Measurements from ENCODE around the gene RHOG.

DNA sequence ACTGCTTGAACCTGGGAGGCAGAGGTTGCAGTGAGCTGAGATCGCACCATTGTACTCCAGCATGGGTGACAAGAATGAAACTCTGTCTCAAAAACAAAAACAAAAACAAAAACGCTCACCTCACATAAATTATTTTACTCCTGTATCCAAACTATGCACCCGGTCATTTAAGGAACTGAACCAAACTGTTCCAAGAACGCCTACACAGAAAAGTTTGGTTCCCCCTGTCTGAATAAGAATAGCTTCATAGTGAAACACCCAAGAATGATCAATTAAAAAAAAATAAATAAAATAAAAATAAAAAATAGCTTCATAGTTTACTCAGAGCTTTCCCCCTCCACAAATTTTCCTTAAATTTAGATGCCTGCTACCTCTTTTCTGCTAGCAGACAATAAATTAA is 57.1 kb downstream of the RHOG start:
- no peak for TF ChIP-seq EP300 (IDR thresholded peaks at IDR 0.05)
- TF ChIP-seq, protein P1, sequence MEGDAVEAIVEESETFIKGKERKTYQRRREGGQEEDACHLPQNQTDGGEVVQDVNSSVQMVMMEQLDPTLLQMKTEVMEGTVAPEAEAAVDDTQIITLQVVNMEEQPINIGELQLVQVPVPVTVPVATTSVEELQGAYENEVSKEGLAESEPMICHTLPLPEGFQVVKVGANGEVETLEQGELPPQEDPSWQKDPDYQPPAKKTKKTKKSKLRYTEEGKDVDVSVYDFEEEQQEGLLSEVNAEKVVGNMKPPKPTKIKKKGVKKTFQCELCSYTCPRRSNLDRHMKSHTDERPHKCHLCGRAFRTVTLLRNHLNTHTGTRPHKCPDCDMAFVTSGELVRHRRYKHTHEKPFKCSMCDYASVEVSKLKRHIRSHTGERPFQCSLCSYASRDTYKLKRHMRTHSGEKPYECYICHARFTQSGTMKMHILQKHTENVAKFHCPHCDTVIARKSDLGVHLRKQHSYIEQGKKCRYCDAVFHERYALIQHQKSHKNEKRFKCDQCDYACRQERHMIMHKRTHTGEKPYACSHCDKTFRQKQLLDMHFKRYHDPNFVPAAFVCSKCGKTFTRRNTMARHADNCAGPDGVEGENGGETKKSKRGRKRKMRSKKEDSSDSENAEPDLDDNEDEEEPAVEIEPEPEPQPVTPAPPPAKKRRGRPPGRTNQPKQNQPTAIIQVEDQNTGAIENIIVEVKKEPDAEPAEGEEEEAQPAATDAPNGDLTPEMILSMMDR (IDR thresholded peaks at IDR 0.05), result no peak
- TF ChIP-seq POLR2A (IDR thresholded peaks at IDR 0.05), result no peak
